Uterus (tissue), 2 donors: Measurements from ENCODE around the gene KRTAP4-1.
"Not testable (repeated sequence)": the region's sequence is repeated elsewhere in the genome, so short reads cannot be mapped to it uniquely, and the experiment has no call there.

Experiments used
- CTCF ChIP-seq, 4 experiments: fragments of 200-600 bp in 2 of 4; fragments of 450-650 bp in 2 of 4; sonication (generic) in 2 of 4; IDR thresholded peaks; one replicate each; pipeline ENCODE4 v1.5.1; 2016 to 2019; ENCODE audit warnings: antibody characterized with exemption in 4 of 4, mild to moderate bottlenecking in 2 of 4, moderate library complexity in 1 of 4
- POLR2A ChIP-seq, 2 donors: fragments of 450-650 bp; IDR thresholded peaks; one replicate each; pipeline ENCODE4 v1.6.1; 2016; ENCODE audit warnings: antibody characterized with exemption in 2 of 2, mild to moderate bottlenecking in 1 of 2, moderate library complexity in 1 of 2

GRCh38 chr17:41148971-41149651, 35.6 kb downstream of the KRTAP4-1 start:
- TF ChIP-seq CTCF, POLR2A (IDR thresholded peaks at IDR 0.05): not testable (repeated sequence)
